HEK293 (cell line): Measurements from ENCODE around the gene CPA4.

ENCODE experiments used
- CTCF ChIA-PET: fragments of 350-600 bp; formaldehyde crosslinking; extraction: SDS; loops from one replicate; lab custom pipeline; 2021; ENCODE audit warnings: antibody characterized with exemption; lab: Yijun Ruan, JAX
- POLR2A ChIA-PET: fragments of 300-600 bp; formaldehyde crosslinking; extraction: SDS; loops from one replicate; lab custom pipeline; 2020; ENCODE audit warnings: antibody characterized with exemption, inconsistent platforms; lab: Yijun Ruan, JAX
- H3K27ac ChIP-seq: fragments of 200-500 bp; sonication (Bioruptor generic); 2 replicates; pipeline ENCODE4 v1.5.1; 2014; ENCODE audit warnings: low read depth, low read length, control low read depth, inconsistent platforms; ENCODE audit errors: extremely low read depth
- H3K36me3 ChIP-seq, 2 experiments: fragments of 200-500 bp in 1 of 2; sonication (Bioruptor generic) in 1 of 2; 1 replicate in 1 of 2; 2 replicates in 1 of 2; pipeline ENCODE4 v1.5.1; 2014 to 2017; ENCODE audit warnings: inconsistent platforms in 2 of 2, low read length in 2 of 2; ENCODE audit not compliant: control insufficient read depth in 2 of 2, insufficient read depth in 1 of 2
- H3K4me1 ChIP-seq: fragments of 200-500 bp; sonication (Bioruptor generic); 2 replicates; pipeline ENCODE4 v1.5.1; 2014; ENCODE audit warnings: mild to moderate bottlenecking, low read length, inconsistent platforms; ENCODE audit not compliant: control insufficient read depth, insufficient read depth
- H3K4me3 ChIP-seq: 2 replicates; pipeline ENCODE4 v1.5.1; 2011; ENCODE audit warnings: low read depth, mild to moderate bottlenecking, control low read depth, low read length, moderate library complexity
- H3K9me3 ChIP-seq: fragments of 200-500 bp; sonication (Bioruptor generic); 2 replicates; pipeline ENCODE4 v1.5.1; 2014; ENCODE audit warnings: low read depth, low read length, inconsistent platforms; ENCODE audit not compliant: control insufficient read depth, insufficient read depth
- CTCF ChIP-seq: fragments of 450-650 bp; formaldehyde crosslinking; IDR thresholded peaks from 2 replicates; pipeline ENCODE4 v1.5.1; 2016; ENCODE audit warnings: missing biosample characterization, missing genetic modification characterization
- HOXD13 ChIP-seq: sonication (generic); formaldehyde crosslinking; IDR thresholded peaks from 2 replicates; pipeline ENCODE4 v1.8.0; 2022; ENCODE audit warnings: missing genetic modification reagents, borderline replicate concordance
- KLF16 ChIP-seq: fragments of 450-650 bp; formaldehyde crosslinking; IDR thresholded peaks from 2 replicates; pipeline ENCODE4 v1.5.1; 2017; ENCODE audit warnings: missing biosample characterization, missing genetic modification characterization
- OSR2 ChIP-seq: fragments of 450-650 bp; formaldehyde crosslinking; IDR thresholded peaks from 2 replicates; pipeline ENCODE4 v1.5.1; 2016; ENCODE audit warnings: missing biosample characterization, missing genetic modification characterization
- WT1 ChIP-seq: fragments of 450-650 bp; formaldehyde crosslinking; IDR thresholded peaks from 2 replicates; pipeline ENCODE4 v1.5.1; 2016; ENCODE audit warnings: missing biosample characterization, missing genetic modification characterization
- ZFHX2 ChIP-seq: fragments of 450-650 bp; formaldehyde crosslinking; conservative IDR thresholded peaks from 2 replicates; pipeline ENCODE4 v1.5.1; 2016; ENCODE audit warnings: missing biosample characterization, missing genetic modification characterization
- ZFP69B ChIP-seq: fragments of 450-650 bp; formaldehyde crosslinking; IDR thresholded peaks from 2 replicates; pipeline ENCODE4 v1.5.1; 2016; ENCODE audit warnings: missing biosample characterization, missing genetic modification characterization
- ZNF138 ChIP-seq: fragments of 450-650 bp; formaldehyde crosslinking; IDR thresholded peaks from 2 replicates; pipeline ENCODE4 v1.5.1; 2016; ENCODE audit warnings: missing biosample characterization, missing genetic modification characterization, borderline replicate concordance
- ZNF16 ChIP-seq: fragments of 450-650 bp; formaldehyde crosslinking; IDR thresholded peaks from 2 replicates; pipeline ENCODE4 v1.5.1; 2016; ENCODE audit warnings: low read depth, missing biosample characterization, missing genetic modification characterization
- ZNF18 ChIP-seq: fragments of 450-650 bp; formaldehyde crosslinking; IDR thresholded peaks from 2 replicates; pipeline ENCODE4 v1.5.1; 2016; ENCODE audit warnings: missing biosample characterization, missing genetic modification characterization
- ZNF248 ChIP-seq: fragments of 450-650 bp; formaldehyde crosslinking; IDR thresholded peaks from 2 replicates; pipeline ENCODE4 v1.5.1; 2017; ENCODE audit warnings: missing biosample characterization, missing genetic modification characterization
- ZNF266 ChIP-seq: fragments of 450-650 bp; formaldehyde crosslinking; IDR thresholded peaks from 2 replicates; pipeline ENCODE4 v1.5.1; 2016; ENCODE audit warnings: missing biosample characterization, missing genetic modification characterization, low read depth
- ZNF302 ChIP-seq: fragments of 450-650 bp; formaldehyde crosslinking; IDR thresholded peaks from 2 replicates; pipeline ENCODE4 v1.5.1; 2016; ENCODE audit warnings: missing biosample characterization, missing genetic modification characterization, low read depth
- ZNF362 ChIP-seq: fragments of 450-650 bp; formaldehyde crosslinking; IDR thresholded peaks from 2 replicates; pipeline ENCODE4 v1.5.1; 2016; ENCODE audit warnings: missing biosample characterization, missing genetic modification characterization
- ZNF433 ChIP-seq: fragments of 450-650 bp; formaldehyde crosslinking; IDR thresholded peaks from 2 replicates; pipeline ENCODE4 v1.5.1; 2016; ENCODE audit warnings: missing biosample characterization, missing genetic modification characterization, low read depth
- ZSCAN18 ChIP-seq: fragments of 450-650 bp; formaldehyde crosslinking; IDR thresholded peaks from 2 replicates; pipeline ENCODE4 v1.5.1; 2016; ENCODE audit warnings: missing biosample characterization, missing genetic modification characterization
- TF ChIP-seq, protein P1 (sequence below): fragments of 450-650 bp; formaldehyde crosslinking; IDR thresholded peaks from 2 replicates; pipeline ENCODE4 v1.5.1; 2016; ENCODE audit warnings: missing biosample characterization, missing genetic modification characterization, low read depth
- TF ChIP-seq, protein P2 (sequence below): fragments of 450-650 bp; formaldehyde crosslinking; IDR thresholded peaks from 2 replicates; pipeline ENCODE4 v1.5.1; 2016; ENCODE audit warnings: missing biosample characterization, missing genetic modification characterization

CPA4 gene

GRCh38 chr7:130277763-130278643 is 15.0 kb upstream of the CPA4 start (continued):
- TF ChIP-seq, protein P1, sequence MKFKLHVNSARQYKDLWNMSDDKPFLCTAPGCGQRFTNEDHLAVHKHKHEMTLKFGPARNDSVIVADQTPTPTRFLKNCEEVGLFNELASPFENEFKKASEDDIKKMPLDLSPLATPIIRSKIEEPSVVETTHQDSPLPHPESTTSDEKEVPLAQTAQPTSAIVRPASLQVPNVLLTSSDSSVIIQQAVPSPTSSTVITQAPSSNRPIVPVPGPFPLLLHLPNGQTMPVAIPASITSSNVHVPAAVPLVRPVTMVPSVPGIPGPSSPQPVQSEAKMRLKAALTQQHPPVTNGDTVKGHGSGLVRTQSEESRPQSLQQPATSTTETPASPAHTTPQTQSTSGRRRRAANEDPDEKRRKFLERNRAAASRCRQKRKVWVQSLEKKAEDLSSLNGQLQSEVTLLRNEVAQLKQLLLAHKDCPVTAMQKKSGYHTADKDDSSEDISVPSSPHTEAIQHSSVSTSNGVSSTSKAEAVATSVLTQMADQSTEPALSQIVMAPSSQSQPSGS: peak; percentile 74; the same call in 1 of the 2 replicates
- no peak for TF ChIP-seq KLF16 (tag by site-specific recombination)
- TF ChIP-seq ZFP69B: no peak
- TF ChIP-seq ZNF16 (tag by site-specific recombination): no peak
- TF ChIP-seq ZSCAN18 (tag by site-specific recombination): no peak
- TF ChIP-seq OSR2: no peak
- no peak for TF ChIP-seq ZNF266

- POLR2A ChIA-PET: interaction anchor here (1.2 kb wide), 1 partner anchor 74 kb away, joined by 3 read pairs; the partner anchor contains the start of gene TMEM209
- TF ChIP-seq, protein P2, sequence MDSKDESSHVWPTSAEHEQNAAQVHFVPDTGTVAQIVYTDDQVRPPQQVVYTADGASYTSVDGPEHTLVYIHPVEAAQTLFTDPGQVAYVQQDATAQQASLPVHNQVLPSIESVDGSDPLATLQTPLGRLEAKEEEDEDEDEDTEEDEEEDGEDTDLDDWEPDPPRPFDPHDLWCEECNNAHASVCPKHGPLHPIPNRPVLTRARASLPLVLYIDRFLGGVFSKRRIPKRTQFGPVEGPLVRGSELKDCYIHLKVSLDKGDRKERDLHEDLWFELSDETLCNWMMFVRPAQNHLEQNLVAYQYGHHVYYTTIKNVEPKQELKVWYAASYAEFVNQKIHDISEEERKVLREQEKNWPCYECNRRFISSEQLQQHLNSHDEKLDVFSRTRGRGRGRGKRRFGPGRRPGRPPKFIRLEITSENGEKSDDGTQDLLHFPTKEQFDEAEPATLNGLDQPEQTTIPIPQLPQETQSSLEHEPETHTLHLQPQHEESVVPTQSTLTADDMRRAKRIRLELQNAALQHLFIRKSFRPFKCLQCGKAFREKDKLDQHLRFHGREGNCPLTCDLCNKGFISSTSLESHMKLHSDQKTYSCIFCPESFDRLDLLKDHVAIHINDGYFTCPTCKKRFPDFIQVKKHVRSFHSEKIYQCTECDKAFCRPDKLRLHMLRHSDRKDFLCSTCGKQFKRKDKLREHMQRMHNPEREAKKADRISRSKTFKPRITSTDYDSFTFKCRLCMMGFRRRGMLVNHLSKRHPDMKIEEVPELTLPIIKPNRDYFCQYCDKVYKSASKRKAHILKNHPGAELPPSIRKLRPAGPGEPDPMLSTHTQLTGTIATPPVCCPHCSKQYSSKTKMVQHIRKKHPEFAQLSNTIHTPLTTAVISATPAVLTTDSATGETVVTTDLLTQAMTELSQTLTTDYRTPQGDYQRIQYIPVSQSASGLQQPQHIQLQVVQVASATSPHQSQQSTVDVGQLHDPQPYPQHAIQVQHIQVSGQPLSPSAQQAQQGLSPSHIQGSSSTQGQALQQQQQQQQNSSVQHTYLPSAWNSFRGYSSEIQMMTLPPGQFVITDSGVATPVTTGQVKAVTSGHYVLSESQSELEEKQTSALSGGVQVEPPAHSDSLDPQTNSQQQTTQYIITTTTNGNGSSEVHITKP: no peak
- no peak for TF ChIP-seq ZNF302 (tag by site-specific recombination)
- no peak for TF ChIP-seq ZNF433 (tag by site-specific recombination)
- TF ChIP-seq ZNF362 (tag by site-specific recombination): no peak
- no peak for TF ChIP-seq CTCF (tag by site-specific recombination)
- TF ChIP-seq ZNF18 (tag by site-specific recombination): no peak
- no peak for TF ChIP-seq WT1
- no peak for TF ChIP-seq HOXD13 (CRISPR knock-in tag)
- no peak for TF ChIP-seq ZNF248 (tag by site-specific recombination)
- no peak for TF ChIP-seq ZFHX2 (tag by site-specific recombination)
- no peak for TF ChIP-seq ZNF138 (tag by site-specific recombination)
- CTCF ChIA-PET: interaction anchor here (0.6 to 1.9 kb wide), 7 partner anchors 10 to 626 kb away, joined by 3 to 5 read pairs (median 4); partner anchors contain the start of genes CEP41 and TMEM209
- Histone ChIP-seq H3K9me3 (no peaks in the 10 kb centered on the region), H3K36me3 (no peaks in the 10 kb centered on the region), H3K27ac (no peak overlapping the region), H3K4me3 (no peak overlapping the region), H3K4me1 (no peaks in the 10 kb centered on the region)
These were observed 14.1 kb upstream of the CPA4 start for GRCh38 chr7:130278860-130279259.
